Right hindlimb (tissue), 1 donor: ENCODE measurements around the gene ZNF474.
"Not testable (repeated sequence)": the region's sequence is repeated elsewhere in the genome, so short reads cannot be mapped to it uniquely, and the experiment has no call there.

Experiments used
- DNase-seq: peaks from one replicate; pipeline ENCODE4 v3.0.0-alpha.2; 2018

Gene ZNF474

GRCh38 chr5:122129306-122129705 is at the start of gene ZNF474:
Gene ZNF474, plus strand, starts transcription at chr5:122129546. Its CDS starts 22,445 bp downstream, at chr5:122151991.
- peak; percentile 90 for DNase-seq

GRCh38 chr5:122081541-122081940 is 47.8 kb upstream of the ZNF474 start:
- no peak for DNase-seq

GRCh38 chr5:122083535-122083934 is 45.8 kb upstream of the ZNF474 start:
- DNase-seq: no peak

- DNase-seq: no peak
Measured at GRCh38 chr5:122085041-122085440, 44.3 kb upstream of the ZNF474 start.

- DNase-seq: no peak
Measured at GRCh38 chr5:122089096-122090013, 40.0 kb upstream of the ZNF474 start.

GRCh38 chr5:122091936-122092600 is 37.3 kb upstream of the ZNF474 start:
- DNase-seq: no peak

- DNase-seq: no peak
Measured at GRCh38 chr5:122093415-122094180, 35.7 kb upstream of the ZNF474 start.

- DNase-seq: not testable (repeated sequence)
Measured at GRCh38 chr5:122094251-122094650, 35.1 kb upstream of the ZNF474 start.

GRCh38 chr5:122095158-122095557 is 34.2 kb upstream of the ZNF474 start:
- no peak for DNase-seq

- DNase-seq: no peak
Measured at GRCh38 chr5:122097391-122097790, 32.0 kb upstream of the ZNF474 start.

GRCh38 chr5:122099060-122099790 is 30.1 kb upstream of the ZNF474 start:
- no peak for DNase-seq

GRCh38 chr5:122101636-122102285 is 27.6 kb upstream of the ZNF474 start:
- DNase-seq: no peak

- DNase-seq: no peak
Measured at GRCh38 chr5:122102825-122103224, 26.5 kb upstream of the ZNF474 start.

GRCh38 chr5:122105909-122106308 is 23.4 kb upstream of the ZNF474 start:
- DNase-seq: no peak

- no peak for DNase-seq
Measured at GRCh38 chr5:122107016-122107415, 22.3 kb upstream of the ZNF474 start.

- DNase-seq: no peak
Measured at GRCh38 chr5:122110987-122111386, 18.4 kb upstream of the ZNF474 start.

GRCh38 chr5:122111460-122111859 is 17.9 kb upstream of the ZNF474 start:
- peak; percentile 56 for DNase-seq

- DNase-seq: no peak
Measured at GRCh38 chr5:122112063-122112462, 17.3 kb upstream of the ZNF474 start.

GRCh38 chr5:122112733-122113558 is 16.4 kb upstream of the ZNF474 start:
- no peak for DNase-seq

GRCh38 chr5:122114501-122114900 is 14.8 kb upstream of the ZNF474 start:
- no peak for DNase-seq

- no peak for DNase-seq
Measured at GRCh38 chr5:122118356-122118948, 10.9 kb upstream of the ZNF474 start.
